HEK293 (cell line): ENCODE results near the gene ANO9.

Experiments
- CTCF ChIA-PET: fragments of 350-600 bp; formaldehyde crosslinking; extraction: SDS; loops from one replicate; lab custom pipeline; 2021; ENCODE audit warnings: antibody characterized with exemption; lab: Yijun Ruan, JAX
- POLR2A ChIA-PET: fragments of 300-600 bp; formaldehyde crosslinking; extraction: SDS; loops from one replicate; lab custom pipeline; 2020; ENCODE audit warnings: antibody characterized with exemption, inconsistent platforms; lab: Yijun Ruan, JAX
- H3K27ac ChIP-seq: fragments of 200-500 bp; sonication (Bioruptor generic); 2 replicates; pipeline ENCODE4 v1.5.1; 2014; ENCODE audit warnings: low read depth, low read length, control low read depth, inconsistent platforms; ENCODE audit errors: extremely low read depth
- H3K36me3 ChIP-seq, 2 experiments: fragments of 200-500 bp in 1 of 2; sonication (Bioruptor generic) in 1 of 2; 1 replicate in 1 of 2; 2 replicates in 1 of 2; pipeline ENCODE4 v1.5.1; 2014 to 2017; ENCODE audit warnings: inconsistent platforms in 2 of 2, low read length in 2 of 2; ENCODE audit not compliant: control insufficient read depth in 2 of 2, insufficient read depth in 1 of 2
- H3K4me1 ChIP-seq: fragments of 200-500 bp; sonication (Bioruptor generic); 2 replicates; pipeline ENCODE4 v1.5.1; 2014; ENCODE audit warnings: mild to moderate bottlenecking, low read length, inconsistent platforms; ENCODE audit not compliant: control insufficient read depth, insufficient read depth
- H3K4me3 ChIP-seq: 2 replicates; pipeline ENCODE4 v1.5.1; 2011; ENCODE audit warnings: low read depth, mild to moderate bottlenecking, control low read depth, low read length, moderate library complexity
- H3K9me3 ChIP-seq: fragments of 200-500 bp; sonication (Bioruptor generic); 2 replicates; pipeline ENCODE4 v1.5.1; 2014; ENCODE audit warnings: low read depth, low read length, inconsistent platforms; ENCODE audit not compliant: control insufficient read depth, insufficient read depth
- IKZF3 ChIP-seq: fragments of 450-650 bp; IDR thresholded peaks from 2 replicates; pipeline ENCODE4 v1.5.0; 2018; ENCODE audit warnings: missing biosample characterization, mild to moderate bottlenecking, missing genetic modification characterization, moderate library complexity
- INSM2 ChIP-seq: fragments of 450-650 bp; formaldehyde crosslinking; IDR thresholded peaks from 2 replicates; pipeline ENCODE4 v1.5.1; 2016; ENCODE audit warnings: missing biosample characterization, missing genetic modification characterization
- KLF1 ChIP-seq: fragments of 450-650 bp; formaldehyde crosslinking; IDR thresholded peaks from 2 replicates; pipeline ENCODE4 v1.5.1; 2016; ENCODE audit warnings: missing biosample characterization, missing genetic modification characterization
- MZF1 ChIP-seq: fragments of 450-650 bp; formaldehyde crosslinking; IDR thresholded peaks from 2 replicates; pipeline ENCODE4 v1.5.1; 2017; ENCODE audit warnings: missing biosample characterization, missing genetic modification characterization, borderline replicate concordance
- SCRT2 ChIP-seq: fragments of 450-650 bp; formaldehyde crosslinking; IDR thresholded peaks from 2 replicates; pipeline ENCODE4 v1.5.1; 2016; ENCODE audit warnings: missing biosample characterization, missing genetic modification characterization
- TCF7L2 ChIP-seq: IDR thresholded peaks from 2 replicates; pipeline ENCODE4 v1.6.1; 2011; ENCODE audit warnings: low read depth, mild to moderate bottlenecking, inconsistent platforms, low read length, moderate library complexity, borderline replicate concordance
- TRIM28 ChIP-seq: IDR thresholded peaks from 2 replicates; pipeline ENCODE4 v1.6.1; 2011; ENCODE audit warnings: low read length, control low read depth, borderline replicate concordance
- ZBTB21 ChIP-seq: fragments of 450-650 bp; formaldehyde crosslinking; IDR thresholded peaks from 2 replicates; pipeline ENCODE4 v1.5.1; 2017; ENCODE audit warnings: missing biosample characterization, missing genetic modification characterization
- ZFHX2 ChIP-seq: fragments of 450-650 bp; formaldehyde crosslinking; conservative IDR thresholded peaks from 2 replicates; pipeline ENCODE4 v1.5.1; 2016; ENCODE audit warnings: missing biosample characterization, missing genetic modification characterization
- ZFP37 ChIP-seq: fragments of 450-650 bp; formaldehyde crosslinking; IDR thresholded peaks from 2 replicates; pipeline ENCODE4 v1.5.1; 2016; ENCODE audit warnings: missing biosample characterization, missing genetic modification characterization
- ZNF140 ChIP-seq: fragments of 450-650 bp; formaldehyde crosslinking; IDR thresholded peaks from 2 replicates; pipeline ENCODE4 v1.5.1; 2016; ENCODE audit warnings: missing biosample characterization, missing genetic modification characterization
- ZNF157 ChIP-seq: fragments of 450-650 bp; formaldehyde crosslinking; IDR thresholded peaks from 2 replicates; pipeline ENCODE4 v1.5.1; 2016; ENCODE audit warnings: missing biosample characterization, missing genetic modification characterization
- ZNF174 ChIP-seq: fragments of 450-650 bp; formaldehyde crosslinking; IDR thresholded peaks from 2 replicates; pipeline ENCODE4 v1.5.0; 2017; ENCODE audit warnings: missing biosample characterization, mild to moderate bottlenecking, missing genetic modification characterization
- ZNF211 ChIP-seq: fragments of 450-650 bp; formaldehyde crosslinking; IDR thresholded peaks from 2 replicates; pipeline ENCODE4 v1.5.1; 2016; ENCODE audit warnings: low read depth, missing biosample characterization, missing genetic modification characterization
- ZNF239 ChIP-seq: fragments of 450-650 bp; formaldehyde crosslinking; IDR thresholded peaks from 2 replicates; pipeline ENCODE4 v1.5.1; 2016; ENCODE audit warnings: missing biosample characterization, missing genetic modification characterization
- ZNF24 ChIP-seq: fragments of 450-650 bp; formaldehyde crosslinking; IDR thresholded peaks from 2 replicates; pipeline ENCODE4 v1.5.1; 2016; ENCODE audit warnings: missing biosample characterization, missing genetic modification characterization
- ZNF302 ChIP-seq: fragments of 450-650 bp; formaldehyde crosslinking; IDR thresholded peaks from 2 replicates; pipeline ENCODE4 v1.5.1; 2016; ENCODE audit warnings: missing biosample characterization, missing genetic modification characterization, low read depth
- ZNF311 ChIP-seq: fragments of 450-650 bp; formaldehyde crosslinking; IDR thresholded peaks from 2 replicates; pipeline ENCODE4 v1.5.1; 2017; ENCODE audit warnings: missing biosample characterization, missing genetic modification characterization, borderline replicate concordance
- ZNF366 ChIP-seq: fragments of 450-650 bp; formaldehyde crosslinking; conservative IDR thresholded peaks from 2 replicates; pipeline ENCODE4 v1.5.1; 2016; ENCODE audit warnings: missing biosample characterization, missing genetic modification characterization
- ZNF426 ChIP-seq: fragments of 450-650 bp; formaldehyde crosslinking; IDR thresholded peaks from 2 replicates; pipeline ENCODE4 v1.5.1; 2017; ENCODE audit warnings: missing biosample characterization, missing genetic modification characterization, mild to moderate bottlenecking, inconsistent platforms, moderate library complexity
- ZNF501 ChIP-seq: fragments of 450-650 bp; formaldehyde crosslinking; IDR thresholded peaks from 2 replicates; pipeline ENCODE4 v1.5.1; 2016; ENCODE audit warnings: missing biosample characterization, missing genetic modification characterization
- ZNF513 ChIP-seq: fragments of 450-650 bp; IDR thresholded peaks from 2 replicates; pipeline ENCODE4 v1.5.1; 2018; ENCODE audit warnings: missing biosample characterization, missing genetic modification characterization
- ZNF658 ChIP-seq: fragments of 450-650 bp; formaldehyde crosslinking; IDR thresholded peaks from 2 replicates; pipeline ENCODE4; 2016; ENCODE audit warnings: missing biosample characterization, missing genetic modification characterization
- ZNF670 ChIP-seq: fragments of 450-650 bp; formaldehyde crosslinking; IDR thresholded peaks from 2 replicates; pipeline ENCODE4 v1.5.1; 2016; ENCODE audit warnings: missing biosample characterization, missing genetic modification characterization, low read depth
- ZNF701 ChIP-seq: fragments of 450-650 bp; formaldehyde crosslinking; IDR thresholded peaks from 2 replicates; pipeline ENCODE4 v1.5.1; 2016; ENCODE audit warnings: missing biosample characterization, missing genetic modification characterization
- ZNF747 ChIP-seq: fragments of 450-650 bp; formaldehyde crosslinking; IDR thresholded peaks from 2 replicates; pipeline ENCODE4 v1.5.1; 2016; ENCODE audit warnings: missing biosample characterization, missing genetic modification characterization
- ZNF76 ChIP-seq: fragments of 450-650 bp; formaldehyde crosslinking; IDR thresholded peaks from 2 replicates; pipeline ENCODE4; 2016; ENCODE audit warnings: low read depth, missing biosample characterization, missing genetic modification characterization, borderline replicate concordance
- ZNF843 ChIP-seq: fragments of 450-650 bp; formaldehyde crosslinking; IDR thresholded peaks from 2 replicates; pipeline ENCODE4 v1.5.1; 2016; ENCODE audit warnings: missing biosample characterization, missing genetic modification characterization
- ZXDB ChIP-seq: fragments of 450-650 bp; formaldehyde crosslinking; IDR thresholded peaks from 2 replicates; pipeline ENCODE4 v1.5.1; 2016; ENCODE audit warnings: missing biosample characterization, missing genetic modification characterization
- TF ChIP-seq, protein P1 (sequence below): fragments of 450-650 bp; formaldehyde crosslinking; IDR thresholded peaks from 2 replicates; pipeline ENCODE4 v1.5.1; 2016; ENCODE audit warnings: missing biosample characterization, missing genetic modification characterization
- TF ChIP-seq, protein P2 (sequence below): fragments of 450-650 bp; formaldehyde crosslinking; IDR thresholded peaks from 2 replicates; pipeline ENCODE4 v1.5.1; 2016; ENCODE audit warnings: missing biosample characterization, missing genetic modification characterization, low read depth
- TF ChIP-seq, protein P3 (sequence below): fragments of 450-650 bp; formaldehyde crosslinking; IDR thresholded peaks from 2 replicates; pipeline ENCODE4 v1.5.1; 2017; ENCODE audit warnings: missing biosample characterization, missing genetic modification characterization

Gene ANO9

GRCh38 chr11:380996-381395, 60.8 kb downstream of the ANO9 start (continued):
- TF ChIP-seq ZNF302: no peak
- TF ChIP-seq ZXDB: no peak
- TF ChIP-seq INSM2: no peak
- TF ChIP-seq ZNF670: no peak
- no peak for TF ChIP-seq ZNF747
- TF ChIP-seq KLF1: no peak
- TF ChIP-seq ZNF211 (tag by site-specific recombination): no peak
- TF ChIP-seq, protein P1, sequence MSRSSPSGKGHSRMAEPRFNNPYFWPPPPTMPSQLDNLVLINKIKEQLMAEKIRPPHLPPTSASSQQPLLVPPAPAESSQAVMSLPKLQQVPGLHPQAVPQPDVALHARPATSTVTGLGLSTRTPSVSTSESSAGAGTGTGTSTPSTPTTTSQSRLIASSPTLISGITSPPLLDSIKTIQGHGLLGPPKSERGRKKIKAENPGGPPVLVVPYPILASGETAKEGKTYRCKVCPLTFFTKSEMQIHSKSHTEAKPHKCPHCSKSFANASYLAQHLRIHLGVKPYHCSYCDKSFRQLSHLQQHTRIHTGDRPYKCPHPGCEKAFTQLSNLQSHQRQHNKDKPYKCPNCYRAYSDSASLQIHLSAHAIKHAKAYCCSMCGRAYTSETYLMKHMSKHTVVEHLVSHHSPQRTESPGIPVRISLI (tag by site-specific recombination): no peak
- TF ChIP-seq ZNF701: no peak
- TF ChIP-seq ZNF157 (tag by site-specific recombination): no peak

- H3K27ac ChIP-seq: no peak overlapping the region
- CTCF ChIA-PET: no interaction called here
- POLR2A ChIA-PET: no interaction called here
- no peaks in the 10 kb centered on the region for H3K9me3 ChIP-seq
- TF ChIP-seq, protein P2, sequence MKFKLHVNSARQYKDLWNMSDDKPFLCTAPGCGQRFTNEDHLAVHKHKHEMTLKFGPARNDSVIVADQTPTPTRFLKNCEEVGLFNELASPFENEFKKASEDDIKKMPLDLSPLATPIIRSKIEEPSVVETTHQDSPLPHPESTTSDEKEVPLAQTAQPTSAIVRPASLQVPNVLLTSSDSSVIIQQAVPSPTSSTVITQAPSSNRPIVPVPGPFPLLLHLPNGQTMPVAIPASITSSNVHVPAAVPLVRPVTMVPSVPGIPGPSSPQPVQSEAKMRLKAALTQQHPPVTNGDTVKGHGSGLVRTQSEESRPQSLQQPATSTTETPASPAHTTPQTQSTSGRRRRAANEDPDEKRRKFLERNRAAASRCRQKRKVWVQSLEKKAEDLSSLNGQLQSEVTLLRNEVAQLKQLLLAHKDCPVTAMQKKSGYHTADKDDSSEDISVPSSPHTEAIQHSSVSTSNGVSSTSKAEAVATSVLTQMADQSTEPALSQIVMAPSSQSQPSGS (tag by site-specific recombination): no peak
- no peak for TF ChIP-seq ZFHX2
- TF ChIP-seq ZNF239 (tag by site-specific recombination): no peak
- TF ChIP-seq SCRT2 (tag by site-specific recombination): no peak
- TF ChIP-seq TCF7L2: no peak
- no peak for TF ChIP-seq ZNF174
- no peak for TF ChIP-seq ZFP37
- TF ChIP-seq ZNF366 (tag by site-specific recombination): no peak
- TF ChIP-seq ZNF24 (tag by site-specific recombination): no peak
- TF ChIP-seq KLF1: no peak
- TF ChIP-seq ZNF513 (tag by site-specific recombination): no peak
- no peak for TF ChIP-seq ZNF140 (tag by site-specific recombination)
- no peaks in the 10 kb centered on the region for H3K4me1 ChIP-seq
- H3K4me3 ChIP-seq: no peak overlapping the region
- peaks cover 0 to 51% of the 10 kb centered on the region in 2 experiments; a peak in 1 of 3 replicates for H3K36me3 ChIP-seq
These were observed 61.3 kb downstream of the ANO9 start for GRCh38 chr11:380491-380890.

DNA sequence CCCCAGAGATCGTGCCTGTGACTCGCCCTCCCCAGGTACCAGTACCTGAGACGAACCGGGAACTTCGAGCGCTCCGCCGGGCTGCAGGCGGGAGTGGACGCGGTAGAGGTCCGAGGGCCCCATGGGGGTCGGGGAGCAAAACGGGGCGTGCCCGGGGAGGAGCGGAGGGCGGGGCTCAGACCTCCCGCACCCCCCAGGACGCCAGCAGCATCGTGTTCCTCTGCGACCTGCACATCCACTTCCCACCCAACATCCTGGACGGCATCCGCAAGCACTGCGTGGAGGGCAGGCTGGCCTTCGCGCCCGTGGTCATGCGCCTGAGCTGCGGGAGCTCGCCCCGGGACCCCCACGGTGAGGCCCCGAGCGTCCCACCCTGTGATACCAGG, 61.7 kb downstream of the ANO9 start:
- POLR2A ChIA-PET: no interaction called here
- CTCF ChIA-PET: no interaction called here
- Histone ChIP-seq H3K4me3 (no peak overlapping the region), H3K27ac (no peak overlapping the region), H3K4me1 (no peaks in the 10 kb centered on the region), H3K36me3 (peaks cover 0 to 55% of the 10 kb centered on the region in 2 experiments; a peak in 1 of 3 replicates), H3K9me3 (no peaks in the 10 kb centered on the region)
- TF ChIP-seq TRIM28 (no peak), ZFP37 (no peak), ZNF311 (tag by site-specific recombination) (no peak), ZNF501 (tag by site-specific recombination) (no peak), ZNF658 (no peak), ZNF76 (tag by site-specific recombination) (no peak), IKZF3 (tag by site-specific recombination) (no peak), ZNF843 (tag by site-specific recombination) (no peak), ZBTB21 (tag by site-specific recombination) (no peak), MZF1 (tag by site-specific recombination) (no peak), ZNF426 (tag by site-specific recombination) (no peak)
- TF ChIP-seq, protein P3, sequence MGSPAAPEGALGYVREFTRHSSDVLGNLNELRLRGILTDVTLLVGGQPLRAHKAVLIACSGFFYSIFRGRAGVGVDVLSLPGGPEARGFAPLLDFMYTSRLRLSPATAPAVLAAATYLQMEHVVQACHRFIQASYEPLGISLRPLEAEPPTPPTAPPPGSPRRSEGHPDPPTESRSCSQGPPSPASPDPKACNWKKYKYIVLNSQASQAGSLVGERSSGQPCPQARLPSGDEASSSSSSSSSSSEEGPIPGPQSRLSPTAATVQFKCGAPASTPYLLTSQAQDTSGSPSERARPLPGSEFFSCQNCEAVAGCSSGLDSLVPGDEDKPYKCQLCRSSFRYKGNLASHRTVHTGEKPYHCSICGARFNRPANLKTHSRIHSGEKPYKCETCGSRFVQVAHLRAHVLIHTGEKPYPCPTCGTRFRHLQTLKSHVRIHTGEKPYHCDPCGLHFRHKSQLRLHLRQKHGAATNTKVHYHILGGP (tag by site-specific recombination): no peak
